Loucy (cell line): ENCODE data around the gene PTGDR2.

ENCODE experiments used
- EZH2phosphoT487 ChIP-seq: fragments of 200-600 bp; IDR thresholded peaks from 2 replicates; pipeline ENCODE4 v1.6.1; 2018; ENCODE audit warnings: antibody characterized with exemption, mild to moderate bottlenecking, moderate library complexity, borderline replicate concordance
- TF ChIP-seq, protein P1 (sequence below): fragments of 200-600 bp; sonication (generic); conservative IDR thresholded peaks from 2 replicates; pipeline ENCODE4 v1.5.1; 2014; ENCODE audit warnings: mild to moderate bottlenecking, antibody characterized with exemption, low read length

- TF ChIP-seq, protein P1, sequence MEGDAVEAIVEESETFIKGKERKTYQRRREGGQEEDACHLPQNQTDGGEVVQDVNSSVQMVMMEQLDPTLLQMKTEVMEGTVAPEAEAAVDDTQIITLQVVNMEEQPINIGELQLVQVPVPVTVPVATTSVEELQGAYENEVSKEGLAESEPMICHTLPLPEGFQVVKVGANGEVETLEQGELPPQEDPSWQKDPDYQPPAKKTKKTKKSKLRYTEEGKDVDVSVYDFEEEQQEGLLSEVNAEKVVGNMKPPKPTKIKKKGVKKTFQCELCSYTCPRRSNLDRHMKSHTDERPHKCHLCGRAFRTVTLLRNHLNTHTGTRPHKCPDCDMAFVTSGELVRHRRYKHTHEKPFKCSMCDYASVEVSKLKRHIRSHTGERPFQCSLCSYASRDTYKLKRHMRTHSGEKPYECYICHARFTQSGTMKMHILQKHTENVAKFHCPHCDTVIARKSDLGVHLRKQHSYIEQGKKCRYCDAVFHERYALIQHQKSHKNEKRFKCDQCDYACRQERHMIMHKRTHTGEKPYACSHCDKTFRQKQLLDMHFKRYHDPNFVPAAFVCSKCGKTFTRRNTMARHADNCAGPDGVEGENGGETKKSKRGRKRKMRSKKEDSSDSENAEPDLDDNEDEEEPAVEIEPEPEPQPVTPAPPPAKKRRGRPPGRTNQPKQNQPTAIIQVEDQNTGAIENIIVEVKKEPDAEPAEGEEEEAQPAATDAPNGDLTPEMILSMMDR, result no peak
- no peak for TF ChIP-seq EZH2phosphoT487
Measured at GRCh38 chr11:60858236-60858635, 2.5 kb upstream of the PTGDR2 start.
